GM12875 (cell line): ENCODE measurements around the gene RABL3.
A peak's percentile ranks its signal among the peaks of the same experiment; 100 is the strongest.
"Not testable (repeated sequence)": the region's sequence is repeated elsewhere in the genome, so short reads cannot be mapped to it uniquely, and the experiment has no call there.

Experiments
- H3K4me3 ChIP-seq: one replicate; pipeline ENCODE4 v1.5.1; 2011; ENCODE audit warnings: low read depth, low read length, control low read depth
- CTCF ChIP-seq: IDR thresholded peaks from 2 replicates; pipeline ENCODE4 v1.5.1; 2011; ENCODE audit warnings: low read depth, mild to moderate bottlenecking, control low read depth, inconsistent platforms, low read length, moderate library complexity, borderline replicate concordance; ENCODE audit not compliant: insufficient read depth

Gene RABL3

DNA sequence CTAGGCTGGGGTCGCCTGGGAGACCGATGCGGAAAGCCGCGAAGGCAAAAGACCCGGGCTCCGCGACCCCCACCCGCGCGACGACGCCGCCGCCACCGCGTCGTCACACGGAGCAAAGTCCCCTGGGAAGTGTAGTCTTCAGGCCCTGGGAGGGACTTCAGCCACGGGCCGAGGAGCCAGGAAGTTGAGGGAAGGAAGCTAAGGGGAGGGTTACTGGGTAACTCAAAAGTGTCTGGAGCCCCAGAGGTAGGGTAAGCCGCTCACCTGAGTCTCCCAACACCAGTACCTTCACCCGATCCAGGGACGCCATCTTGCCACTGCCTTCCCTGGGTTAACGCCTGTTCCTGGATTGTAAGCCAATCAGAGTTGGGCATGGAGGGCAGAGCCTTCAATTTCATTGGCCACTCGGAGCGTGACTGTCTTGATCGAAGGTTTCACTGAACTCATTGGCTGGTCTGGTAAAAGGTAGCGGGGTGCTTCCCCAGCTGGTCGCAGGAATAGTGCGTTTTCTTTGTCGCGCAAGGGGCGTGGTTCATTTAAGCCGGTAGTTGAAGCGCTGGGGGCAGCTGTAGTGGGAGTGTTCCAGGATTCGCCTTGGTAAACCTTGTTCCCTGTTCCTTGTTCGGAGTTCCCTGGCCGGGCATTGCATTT, at the start of gene RABL3, which contains the start of gene GTF2E1:
TSS of gene RABL3 (minus strand) at position 319 of the 651 bp plus-strand sequence. CDS start at position 310, 9 bp downstream.
TSS of gene GTF2E1 (plus strand) at position 547 of the 651 bp plus-strand sequence. CDS start 7,809 bp downstream, outside the sequence.
- H3K4me3 ChIP-seq = peak within 1 kb of the TSS; percentile 75
- no peak for TF ChIP-seq CTCF

DNA sequence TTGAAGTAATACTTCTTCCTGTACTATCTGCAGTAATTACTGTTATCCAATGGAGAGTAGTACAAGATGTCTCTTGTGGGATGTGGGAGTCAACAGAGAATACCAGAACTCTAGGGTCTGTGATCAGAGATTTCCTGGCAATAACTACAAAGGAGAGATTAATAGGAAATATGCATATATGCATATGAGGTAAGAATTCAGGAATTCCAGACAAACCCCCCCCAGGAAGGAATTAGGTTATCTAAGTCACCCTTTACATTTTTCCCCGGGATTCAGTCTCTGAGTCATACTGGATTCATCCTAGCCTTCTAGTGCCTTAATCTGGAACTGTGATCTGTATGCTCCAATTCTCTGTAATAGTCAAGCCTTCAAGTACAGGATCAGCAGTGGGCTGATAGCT, 49.6 kb upstream of the RABL3 start:
- no peak for TF ChIP-seq CTCF

DNA sequence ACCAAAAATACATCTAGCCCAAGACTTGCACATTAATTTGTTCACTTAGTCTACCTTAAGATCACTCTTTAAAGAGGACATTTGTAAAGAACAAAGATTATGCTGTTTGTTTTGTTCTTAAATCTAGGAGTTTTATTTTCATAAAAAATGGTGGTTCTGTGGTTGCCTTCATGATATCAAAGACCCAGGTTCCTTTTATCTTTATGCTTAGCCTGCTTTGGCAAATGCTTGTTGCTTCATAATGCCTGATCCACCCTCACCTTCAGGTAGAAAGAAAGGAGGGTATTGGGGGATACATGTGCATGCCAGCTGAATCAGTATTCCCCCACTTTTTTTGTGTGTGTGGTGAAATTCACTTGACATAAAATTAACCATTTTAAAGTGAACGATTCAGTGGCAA, 48.7 kb upstream of the RABL3 start:
- no peak overlapping the region for H3K4me3 ChIP-seq
- TF ChIP-seq CTCF = no peak

More for the DNA sequence above, 49.6 kb upstream of the RABL3 start:
- H3K4me3 ChIP-seq = no peak overlapping the region

- H3K4me3 ChIP-seq = not testable (repeated sequence)
These were observed 43.5 kb upstream of the RABL3 start for GRCh38 chr3:120785832-120786231.

DNA sequence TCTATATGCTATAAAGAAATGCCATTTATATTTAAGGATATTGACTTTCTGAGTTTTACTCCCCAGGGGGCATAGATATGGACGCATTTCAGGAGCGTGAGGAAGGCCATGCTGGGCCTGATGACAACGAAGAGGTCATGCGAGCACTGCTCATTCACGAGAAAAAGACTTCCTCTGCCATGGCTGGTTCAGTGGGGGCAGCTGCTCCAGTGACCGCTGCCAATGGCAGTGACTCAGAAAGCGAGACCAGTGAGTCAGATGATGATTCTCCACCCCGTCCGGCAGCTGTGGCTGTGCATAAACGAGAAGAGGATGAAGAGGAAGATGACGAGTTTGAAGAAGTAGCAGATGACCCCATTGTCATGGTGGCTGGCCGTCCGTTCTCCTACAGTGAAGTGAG, 38.7 kb upstream of the RABL3 start:
- no peak overlapping the region for H3K4me3 ChIP-seq
- TF ChIP-seq CTCF = no peak

GRCh38 chr3:120778776-120779175, 36.5 kb upstream of the RABL3 start:
- no peak for TF ChIP-seq CTCF
- no peak overlapping the region for H3K4me3 ChIP-seq

GRCh38 chr3:120775411-120775810, 33.1 kb upstream of the RABL3 start:
- TF ChIP-seq CTCF = no peak
- no peak overlapping the region for H3K4me3 ChIP-seq
